ENCODE results near the gene COL5A2. TPM values are rescaled to one million over a fixed set of nuclear protein-coding genes. Genes with fewer than 3 reads are reported as not detected.

COL5A2 gene
- total RNA-seq, 1 donor from 2014 or later = 23.7 TPM

GRCh38 chr2:189218236-189218635 is 38.7 kb upstream of the COL5A2 start:
- DNase-seq = no peak
- H3K36me3 Mint-ChIP-seq (ENCODE audit: unreplicated experiment) = no peaks in the 10 kb centered on the region
- H3K27ac Mint-ChIP-seq (ENCODE audit: unreplicated experiment) = no peak overlapping the region
- H3K27me3 Mint-ChIP-seq (ENCODE audit: unreplicated experiment) = no peaks in the 10 kb centered on the region
- H3K4me3 Mint-ChIP-seq (ENCODE audit: unreplicated experiment) = no peak overlapping the region
- no peaks in the 10 kb centered on the region for H3K4me1 Mint-ChIP-seq (ENCODE audit: low read depth, unreplicated experiment)
- peaks cover 2% of the 10 kb centered on the region for H3K9me3 Mint-ChIP-seq (ENCODE audit: unreplicated experiment)
- TF ChIP-seq, protein P1, sequence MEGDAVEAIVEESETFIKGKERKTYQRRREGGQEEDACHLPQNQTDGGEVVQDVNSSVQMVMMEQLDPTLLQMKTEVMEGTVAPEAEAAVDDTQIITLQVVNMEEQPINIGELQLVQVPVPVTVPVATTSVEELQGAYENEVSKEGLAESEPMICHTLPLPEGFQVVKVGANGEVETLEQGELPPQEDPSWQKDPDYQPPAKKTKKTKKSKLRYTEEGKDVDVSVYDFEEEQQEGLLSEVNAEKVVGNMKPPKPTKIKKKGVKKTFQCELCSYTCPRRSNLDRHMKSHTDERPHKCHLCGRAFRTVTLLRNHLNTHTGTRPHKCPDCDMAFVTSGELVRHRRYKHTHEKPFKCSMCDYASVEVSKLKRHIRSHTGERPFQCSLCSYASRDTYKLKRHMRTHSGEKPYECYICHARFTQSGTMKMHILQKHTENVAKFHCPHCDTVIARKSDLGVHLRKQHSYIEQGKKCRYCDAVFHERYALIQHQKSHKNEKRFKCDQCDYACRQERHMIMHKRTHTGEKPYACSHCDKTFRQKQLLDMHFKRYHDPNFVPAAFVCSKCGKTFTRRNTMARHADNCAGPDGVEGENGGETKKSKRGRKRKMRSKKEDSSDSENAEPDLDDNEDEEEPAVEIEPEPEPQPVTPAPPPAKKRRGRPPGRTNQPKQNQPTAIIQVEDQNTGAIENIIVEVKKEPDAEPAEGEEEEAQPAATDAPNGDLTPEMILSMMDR (IDR thresholded peaks at IDR 0.05; ENCODE audit: partially characterized antibody, unreplicated experiment) = no peak

DNA sequence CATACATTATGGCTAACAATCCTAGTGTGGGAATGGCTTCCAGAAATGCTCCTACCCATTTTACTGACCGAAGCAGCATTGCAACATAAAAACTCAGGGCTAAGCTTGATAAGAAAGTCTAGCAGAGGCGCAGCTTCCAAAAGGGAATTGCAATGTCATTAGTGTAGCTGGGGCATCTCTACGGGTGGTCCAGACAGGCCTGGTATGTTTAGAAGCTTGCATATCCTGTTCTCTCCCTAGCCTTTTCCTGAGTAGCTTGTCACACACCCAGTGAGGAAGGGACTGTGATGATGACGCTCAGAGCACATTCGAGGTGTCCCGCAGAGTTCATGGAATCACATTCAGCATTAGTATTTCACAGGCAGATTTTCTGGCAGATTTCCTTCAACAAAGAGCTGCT is 38.0 kb upstream of the COL5A2 start:
- Mint-ChIP-seq H3K4me3 (ENCODE audit: unreplicated experiment) (no peak overlapping the region), H3K27ac (ENCODE audit: unreplicated experiment) (no peak overlapping the region), H3K4me1 (ENCODE audit: low read depth, unreplicated experiment) (no peaks in the 10 kb centered on the region), H3K9me3 (ENCODE audit: unreplicated experiment) (peaks cover 2% of the 10 kb centered on the region), H3K36me3 (ENCODE audit: unreplicated experiment) (no peaks in the 10 kb centered on the region), H3K27me3 (ENCODE audit: unreplicated experiment) (no peaks in the 10 kb centered on the region)
- no peak for DNase-seq
- TF ChIP-seq, protein P1 (IDR thresholded peaks at IDR 0.05; ENCODE audit: partially characterized antibody, unreplicated experiment) = no peak

- no peak for DNase-seq
- no peak overlapping the region for H3K27ac Mint-ChIP-seq (ENCODE audit: unreplicated experiment)
- H3K4me3 Mint-ChIP-seq (ENCODE audit: unreplicated experiment) = no peak overlapping the region
- H3K27me3 Mint-ChIP-seq (ENCODE audit: unreplicated experiment) = no peaks in the 10 kb centered on the region
- H3K4me1 Mint-ChIP-seq (ENCODE audit: low read depth, unreplicated experiment) = no peaks in the 10 kb centered on the region
- H3K9me3 Mint-ChIP-seq (ENCODE audit: unreplicated experiment) = peaks cover 2% of the 10 kb centered on the region
- H3K36me3 Mint-ChIP-seq (ENCODE audit: unreplicated experiment) = no peaks in the 10 kb centered on the region
- TF ChIP-seq, protein P1 (IDR thresholded peaks at IDR 0.05; ENCODE audit: partially characterized antibody, unreplicated experiment) = no peak
These were observed 37.5 kb upstream of the COL5A2 start for GRCh38 chr2:189217051-189217450.

DNA sequence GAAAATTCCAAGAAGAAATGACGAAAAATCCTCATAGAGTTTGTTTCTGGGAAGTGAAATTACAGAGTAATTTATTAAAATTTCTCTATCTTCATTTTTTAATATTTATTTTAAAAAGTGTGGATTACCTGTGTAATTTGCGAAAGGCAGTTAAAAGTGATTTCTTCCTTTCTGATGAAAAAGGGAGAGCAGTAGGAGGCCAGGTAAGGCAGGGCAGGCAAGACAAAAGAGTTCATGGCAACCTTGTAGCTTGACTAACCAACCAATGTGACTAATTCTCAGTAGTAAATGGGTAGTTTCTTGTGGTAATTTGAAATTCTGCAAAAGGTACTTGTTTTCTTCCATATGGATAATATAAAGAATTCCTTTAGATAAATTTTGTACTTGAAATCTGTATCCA is 34.9 kb upstream of the COL5A2 start:
- DNase-seq = no peak
- Mint-ChIP-seq H3K27ac (ENCODE audit: unreplicated experiment) (no peak overlapping the region), H3K4me3 (ENCODE audit: unreplicated experiment) (no peak overlapping the region), H3K36me3 (ENCODE audit: unreplicated experiment) (no peaks in the 10 kb centered on the region), H3K4me1 (ENCODE audit: low read depth, unreplicated experiment) (peaks cover 5% of the 10 kb centered on the region), H3K9me3 (ENCODE audit: unreplicated experiment) (peaks cover 2% of the 10 kb centered on the region), H3K27me3 (ENCODE audit: unreplicated experiment) (no peaks in the 10 kb centered on the region)
- TF ChIP-seq, protein P1 (IDR thresholded peaks at IDR 0.05; ENCODE audit: partially characterized antibody, unreplicated experiment) = no peak

DNA sequence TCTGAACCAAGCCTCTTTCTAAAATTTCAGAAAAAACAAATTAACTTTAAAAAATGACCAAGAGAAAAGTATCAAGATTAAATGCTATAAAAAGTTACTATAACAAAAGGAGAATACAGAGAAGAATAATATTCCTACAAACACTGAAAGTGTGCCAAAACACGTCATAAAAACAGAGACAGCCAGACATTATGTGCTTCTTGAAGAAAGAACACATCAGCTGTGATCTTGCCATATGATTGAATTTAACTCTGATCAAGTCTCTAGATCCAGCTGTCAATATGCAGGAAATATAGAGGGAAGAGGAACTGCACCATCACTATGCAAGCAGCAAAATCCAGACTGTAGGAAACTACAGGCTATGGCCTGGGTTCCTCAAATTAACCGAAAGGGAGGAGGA is 33.7 kb upstream of the COL5A2 start:
- peaks cover 6% of the 10 kb centered on the region for H3K4me1 Mint-ChIP-seq (ENCODE audit: low read depth, unreplicated experiment)
- no peak overlapping the region for H3K27ac Mint-ChIP-seq (ENCODE audit: unreplicated experiment)

More for the DNA sequence above, 33.7 kb upstream of the COL5A2 start:
- Mint-ChIP-seq H3K36me3 (ENCODE audit: unreplicated experiment) (no peaks in the 10 kb centered on the region), H3K4me3 (ENCODE audit: unreplicated experiment) (no peak overlapping the region), H3K27me3 (ENCODE audit: unreplicated experiment) (no peaks in the 10 kb centered on the region), H3K9me3 (ENCODE audit: unreplicated experiment) (peaks cover 2% of the 10 kb centered on the region)
- DNase-seq = no peak
- TF ChIP-seq, protein P1 (IDR thresholded peaks at IDR 0.05; ENCODE audit: partially characterized antibody, unreplicated experiment) = no peak
